Stimulated activated naive B cell treated with anti-CD40 and anti-IgM and Interleukin-4, amounts not matched to agents 10 μg/mL and 1 μg/mL and 100 μg/mL, for 72 hours (primary cell): ENCODE measurements around the gene GHRL.

Experiments
- ATAC-seq, 2 donors: fragments of 150-1000 bp; cut with Tn5 transposase; replicated peaks; 2 replicates each; pipeline ENCODE4 v1.10.0; 2021; ENCODE audit warnings: moderate library complexity in 1 of 2
- DNase-seq: peaks from one replicate; pipeline ENCODE4 v3.0.0; 2021
- H3K27ac Mint-ChIP-seq: one replicate; pipeline ENCODE4 v1.8.0; 2022; ENCODE audit warnings: mild to moderate bottlenecking, mixed read lengths
- H3K27me3 Mint-ChIP-seq, 2 donors: one replicate each; pipeline ENCODE4 v1.8.0; 2022; ENCODE audit warnings: mixed read lengths in 2 of 2
- H3K36me3 Mint-ChIP-seq, 2 donors: one replicate each; pipeline ENCODE4 v1.8.0; 2022; ENCODE audit warnings: mixed read lengths in 2 of 2, mild to moderate bottlenecking in 1 of 2
- H3K4me1 Mint-ChIP-seq, 2 donors: one replicate each; pipeline ENCODE4 v1.8.0; 2022; ENCODE audit warnings: mixed read lengths in 2 of 2, mild to moderate bottlenecking in 1 of 2
- H3K4me3 Mint-ChIP-seq, 2 donors: one replicate each; pipeline ENCODE4 v1.8.0; 2022; ENCODE audit warnings: mild to moderate bottlenecking in 2 of 2, mixed read lengths in 2 of 2, moderate library complexity in 1 of 2
- H3K9me3 Mint-ChIP-seq, 2 donors: one replicate each; pipeline ENCODE4 v1.8.0; 2022; ENCODE audit warnings: mixed read lengths in 2 of 2, mild to moderate bottlenecking in 1 of 2

GHRL gene

DNA sequence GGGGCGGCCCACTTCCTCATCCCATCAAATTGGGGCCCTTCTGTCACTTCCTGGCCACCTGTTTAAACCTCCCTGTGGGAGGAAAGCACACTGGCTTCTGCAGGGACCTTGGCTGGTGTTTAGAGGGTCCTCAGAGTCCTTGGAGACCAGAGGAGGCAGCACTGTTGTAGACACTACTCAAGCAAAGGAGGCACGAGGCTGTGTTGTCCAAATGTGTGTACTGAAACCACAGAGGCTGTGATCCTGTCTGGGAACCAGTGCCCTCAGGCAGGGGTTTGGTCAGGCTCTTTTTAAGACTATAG lies 40.6 kb upstream of the GHRL start:
- peaks cover 28 to 36% of the 10 kb centered on the region in 2 donors for H3K4me1 Mint-ChIP-seq
- peak overlapping the region; percentile 57 for H3K27ac Mint-ChIP-seq
- no peaks in the 10 kb centered on the region for H3K36me3 Mint-ChIP-seq
- H3K27me3 Mint-ChIP-seq = peaks cover 13 to 19% of the 10 kb centered on the region in 2 donors
- ATAC-seq (peak in 1 of 2 donors; percentile 56), DNase-seq (no peak)
- no peaks in the 10 kb centered on the region for H3K9me3 Mint-ChIP-seq
- H3K4me3 Mint-ChIP-seq = no peak overlapping the region

DNA sequence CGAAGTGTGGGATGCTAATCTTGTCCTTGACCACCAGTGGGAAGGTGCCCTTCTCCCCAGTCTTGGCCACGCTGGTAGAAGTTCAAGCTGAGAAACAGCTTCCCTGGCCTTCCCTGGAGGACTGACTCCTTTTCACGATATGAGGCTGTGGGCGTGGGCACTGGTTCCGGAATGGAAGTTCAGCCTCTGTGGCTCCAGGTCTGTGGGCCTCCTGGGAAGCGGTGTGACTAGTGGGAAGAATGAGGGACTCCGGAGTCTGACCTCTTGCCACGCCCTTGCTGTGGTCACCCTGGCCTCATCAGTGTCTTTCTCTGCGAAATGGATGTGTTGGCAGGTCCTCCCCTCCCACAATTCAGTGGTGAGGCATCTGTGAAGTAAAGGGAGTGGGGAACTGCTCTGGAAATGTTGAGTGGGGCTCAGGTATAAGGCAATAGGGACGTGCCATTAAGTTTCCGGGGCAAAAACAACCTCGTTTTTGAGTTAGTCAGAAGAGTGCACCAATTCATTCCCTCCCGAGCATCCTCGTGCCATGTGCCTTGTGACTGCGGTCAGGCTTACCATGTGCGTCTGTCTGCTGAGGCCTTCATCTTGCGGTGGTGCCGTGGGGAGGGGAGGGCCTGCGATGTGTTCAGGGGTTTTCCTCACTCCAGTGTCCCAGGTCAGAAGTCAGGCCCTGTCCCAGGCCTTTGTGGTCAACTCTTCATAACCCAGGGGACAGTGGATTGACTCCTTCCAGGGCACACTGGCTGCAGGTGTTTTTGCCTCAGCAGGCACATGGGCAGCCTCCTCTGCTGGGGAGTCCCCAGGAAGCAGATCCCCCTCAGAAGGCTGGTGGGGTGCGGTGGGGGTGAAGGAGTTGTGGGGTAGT lies 40.0 kb upstream of the GHRL start:
- H3K36me3 Mint-ChIP-seq = no peaks in the 10 kb centered on the region
- DNase-seq (peak; percentile 31), ATAC-seq (peak; percentile 57 to 74)
- no peaks in the 10 kb centered on the region for H3K9me3 Mint-ChIP-seq
- H3K27ac Mint-ChIP-seq = peak overlapping the region; percentile 70
- peaks cover 22 to 33% of the 10 kb centered on the region in 2 donors for H3K4me1 Mint-ChIP-seq
- no peak overlapping the region for H3K4me3 Mint-ChIP-seq
- H3K27me3 Mint-ChIP-seq = peaks cover 14 to 17% of the 10 kb centered on the region in 2 donors

GRCh38 chr3:10331320-10331719 lies 38.6 kb upstream of the GHRL start:
- H3K4me1 Mint-ChIP-seq = peaks cover 19 to 30% of the 10 kb centered on the region in 2 donors
- DNase-seq (no peak), ATAC-seq (no peak)
- H3K36me3 Mint-ChIP-seq = no peaks in the 10 kb centered on the region
- H3K27ac Mint-ChIP-seq = no peak overlapping the region
- no peak overlapping the region for H3K4me3 Mint-ChIP-seq
- H3K27me3 Mint-ChIP-seq = peaks cover 19 to 26% of the 10 kb centered on the region in 2 donors
- no peaks in the 10 kb centered on the region for H3K9me3 Mint-ChIP-seq

DNA sequence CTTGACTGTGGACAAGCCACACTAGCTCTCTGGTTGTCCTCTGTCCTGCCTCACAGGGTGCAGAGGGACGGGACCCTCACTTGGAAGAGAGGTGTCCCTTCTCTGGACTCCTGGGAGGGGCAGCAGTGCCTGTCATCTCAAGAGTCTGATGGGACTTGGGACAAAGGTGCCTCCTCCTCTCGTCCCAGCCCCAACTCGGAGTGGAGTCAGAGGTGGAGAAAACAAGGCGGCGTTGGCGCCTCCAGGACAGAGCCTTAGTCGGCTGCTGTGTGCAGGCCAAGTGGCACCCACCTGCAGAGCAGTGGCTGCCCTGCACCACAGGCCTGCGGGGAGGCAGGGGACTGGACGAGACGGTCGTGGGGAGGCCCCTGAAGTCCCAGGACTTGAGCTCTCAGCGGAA lies 37.6 kb upstream of the GHRL start:
- Mint-ChIP-seq H3K9me3 (no peaks in the 10 kb centered on the region), H3K4me3 (no peak overlapping the region), H3K27ac (no peak overlapping the region), H3K36me3 (no peaks in the 10 kb centered on the region), H3K4me1 (peaks cover 19 to 22% of the 10 kb centered on the region in 2 donors), H3K27me3 (peaks cover 20 to 32% of the 10 kb centered on the region in 2 donors)
- ATAC-seq = no peak
- no peak for DNase-seq

GRCh38 chr3:10329495-10330015 lies 36.8 kb upstream of the GHRL start:
- Mint-ChIP-seq H3K9me3 (no peaks in the 10 kb centered on the region), H3K27me3 (peaks cover 24 to 38% of the 10 kb centered on the region in 2 donors), H3K27ac (no peak overlapping the region), H3K4me3 (no peak overlapping the region), H3K4me1 (peaks cover 17 to 19% of the 10 kb centered on the region in 2 donors), H3K36me3 (no peaks in the 10 kb centered on the region)
- DNase-seq (no peak), ATAC-seq (no peak)

- ATAC-seq = no peak
- no peak overlapping the region for H3K27ac Mint-ChIP-seq
- H3K36me3 Mint-ChIP-seq = no peaks in the 10 kb centered on the region
These were observed 35.8 kb upstream of the GHRL start for GRCh38 chr3:10328460-10329071.

DNA sequence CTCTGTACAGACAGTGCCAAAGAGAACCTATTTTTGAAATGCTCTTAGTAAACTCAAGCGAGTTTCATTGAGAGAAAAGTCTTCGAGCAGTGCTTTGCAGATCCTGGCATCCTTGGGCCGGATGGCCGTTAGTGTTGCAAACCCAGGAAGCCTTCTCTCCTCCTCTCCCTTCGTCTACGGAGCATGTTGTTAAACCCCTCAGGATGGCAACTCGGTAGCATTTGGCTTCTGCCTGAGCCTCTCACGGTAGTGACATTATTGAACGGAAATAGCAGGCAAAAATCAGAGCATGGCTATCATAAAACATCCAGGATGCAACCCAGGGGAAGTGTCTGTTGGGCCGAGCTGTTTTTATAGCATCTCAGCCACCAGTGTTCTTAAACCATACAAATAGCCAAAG lies 34.8 kb upstream of the GHRL start:
- ATAC-seq = no peak

More at GRCh38 chr3:10328460-10329071, 35.8 kb upstream of the GHRL start:
- no peak for DNase-seq
- Mint-ChIP-seq H3K4me3 (no peak overlapping the region), H3K27me3 (peaks cover 24 to 38% of the 10 kb centered on the region in 2 donors), H3K9me3 (no peaks in the 10 kb centered on the region), H3K4me1 (peaks cover 16 to 17% of the 10 kb centered on the region in 2 donors)

DNA sequence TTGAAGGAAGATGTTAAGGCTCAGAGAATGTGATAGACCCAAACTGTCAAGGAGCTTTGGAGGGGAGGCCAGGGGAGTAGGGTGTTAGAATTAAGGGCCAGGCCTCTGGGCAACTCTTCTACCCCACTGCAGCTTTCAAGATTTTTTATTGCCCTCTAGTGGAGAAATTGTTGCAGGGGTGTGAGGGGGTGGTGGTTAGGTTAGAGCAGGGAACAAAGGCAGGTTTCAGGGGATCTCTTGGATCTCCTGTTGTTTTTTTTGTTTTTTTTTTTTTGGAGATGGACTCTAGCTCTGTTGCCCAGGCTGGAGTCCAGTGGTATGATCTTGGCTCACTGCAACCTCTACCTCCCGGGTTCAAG lies 29.6 kb upstream of the GHRL start:
- Mint-ChIP-seq H3K36me3 (peaks cover 4 to 9% of the 10 kb centered on the region in 2 donors), H3K4me1 (peaks cover 18 to 36% of the 10 kb centered on the region in 2 donors), H3K9me3 (no peaks in the 10 kb centered on the region), H3K27ac (peak overlapping the region; percentile 79), H3K4me3 (no peak overlapping the region), H3K27me3 (peaks cover 10 to 19% of the 10 kb centered on the region in 2 donors)
- ATAC-seq = no peak
- no peak for DNase-seq

More for the DNA sequence above, 34.8 kb upstream of the GHRL start:
- Mint-ChIP-seq H3K27me3 (peaks cover 24 to 38% of the 10 kb centered on the region in 2 donors), H3K9me3 (no peaks in the 10 kb centered on the region), H3K4me1 (peaks cover 6 to 7% of the 10 kb centered on the region in 2 donors), H3K36me3 (no peaks in the 10 kb centered on the region), H3K4me3 (no peak overlapping the region), H3K27ac (no peak overlapping the region)
- no peak for DNase-seq

DNA sequence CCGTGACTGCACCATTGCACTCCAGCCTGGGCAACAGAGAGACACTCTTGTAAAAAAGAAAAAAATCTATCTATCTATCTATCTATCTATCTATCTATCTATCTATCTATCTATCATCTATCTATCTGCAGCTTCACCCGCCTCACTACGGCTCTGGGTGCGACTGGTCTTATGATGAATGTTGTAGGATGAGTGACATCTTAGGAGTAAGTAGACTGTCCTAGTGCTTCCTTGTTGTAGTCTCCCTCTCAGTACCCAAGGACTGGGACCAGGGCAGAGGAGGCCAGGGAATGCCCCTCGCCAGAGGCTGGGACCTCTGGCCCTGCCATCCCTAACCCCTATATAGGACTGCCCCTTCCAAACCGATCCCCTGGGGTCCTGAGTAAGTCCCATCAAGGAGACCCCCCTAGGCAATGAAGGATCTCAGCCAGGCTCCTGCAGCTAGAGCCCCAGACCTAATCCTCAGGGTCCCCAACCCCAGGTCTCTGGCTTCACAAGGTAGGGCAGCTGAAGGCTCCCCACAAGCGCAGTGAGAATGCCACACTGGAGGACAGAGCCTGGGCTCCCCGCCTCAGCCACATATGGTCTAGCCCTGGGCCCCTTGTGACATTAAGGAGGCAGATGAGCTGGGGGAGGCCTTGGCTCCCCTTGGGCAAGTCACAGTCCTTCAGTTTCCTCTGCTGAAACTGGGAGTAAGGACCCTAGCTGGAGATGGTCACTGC lies 29.0 kb upstream of the GHRL start:
- Mint-ChIP-seq H3K27ac (peak overlapping the region; percentile 95), H3K36me3 (peaks cover 4 to 9% of the 10 kb centered on the region in 2 donors), H3K4me3 (peak overlapping the region; percentile 71 to 83), H3K27me3 (peaks cover 9 to 17% of the 10 kb centered on the region in 2 donors), H3K9me3 (no peaks in the 10 kb centered on the region), H3K4me1 (peaks cover 18 to 36% of the 10 kb centered on the region in 2 donors)
- ATAC-seq (no peak), DNase-seq (no peak)

- Mint-ChIP-seq H3K27ac (peak overlapping the region; percentile 95), H3K27me3 (peaks cover 4 to 6% of the 10 kb centered on the region in 2 donors), H3K4me1 (peaks cover 18 to 42% of the 10 kb centered on the region in 2 donors), H3K4me3 (peak overlapping the region; percentile 83 to 87), H3K9me3 (no peaks in the 10 kb centered on the region), H3K36me3 (peaks cover 9% of the 10 kb centered on the region in 2 donors)
- no peak for ATAC-seq
- DNase-seq = no peak
These were observed 27.6 kb upstream of the GHRL start for GRCh38 chr3:10320320-10320677.

GRCh38 chr3:10319804-10320203 lies 27.1 kb upstream of the GHRL start:
- ATAC-seq = no peak
- Mint-ChIP-seq H3K9me3 (no peaks in the 10 kb centered on the region), H3K36me3 (peaks cover 9 to 11% of the 10 kb centered on the region in 2 donors), H3K27me3 (peaks cover 0 to under 1% of the 10 kb centered on the region in 2 donors), H3K27ac (no peak overlapping the region), H3K4me1 (peaks cover 18 to 42% of the 10 kb centered on the region in 2 donors), H3K4me3 (peak overlapping the region; percentile 83 to 87)
- no peak for DNase-seq

GRCh38 chr3:10319251-10319650 lies 26.5 kb upstream of the GHRL start:
- no peak for ATAC-seq
- Mint-ChIP-seq H3K4me3 (peak overlapping the region; percentile 69 to 87), H3K27ac (peak overlapping the region; percentile 85)

DNA sequence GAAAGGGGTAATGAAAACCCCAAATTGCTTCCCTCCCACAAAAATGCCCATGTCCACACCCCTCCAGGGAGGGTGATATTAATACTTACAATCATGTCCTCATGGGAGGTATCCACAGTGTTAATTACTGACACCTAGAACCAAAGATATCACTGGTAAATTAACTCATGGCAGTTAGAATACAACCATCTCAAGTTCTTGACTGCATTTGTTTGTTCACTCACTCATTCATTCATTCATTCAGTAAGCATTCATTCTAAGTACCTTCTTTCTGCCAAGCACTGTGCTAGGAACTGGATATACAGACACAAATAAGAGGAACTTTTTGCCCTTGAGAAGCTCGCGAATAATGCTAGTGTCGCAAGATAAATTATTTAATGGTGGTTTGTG lies 25.2 kb upstream of the GHRL start:
- Mint-ChIP-seq H3K4me1 (peaks cover 18 to 42% of the 10 kb centered on the region in 2 donors), H3K4me3 (no peak overlapping the region), H3K9me3 (no peaks in the 10 kb centered on the region), H3K27me3 (no peaks in the 10 kb centered on the region), H3K36me3 (peaks cover 21 to 25% of the 10 kb centered on the region in 2 donors), H3K27ac (no peak overlapping the region)
- DNase-seq = no peak
- no peak for ATAC-seq

More at GRCh38 chr3:10319251-10319650, 26.5 kb upstream of the GHRL start:
- Mint-ChIP-seq H3K27me3 (no peaks in the 10 kb centered on the region), H3K9me3 (no peaks in the 10 kb centered on the region), H3K36me3 (peaks cover 13 to 17% of the 10 kb centered on the region in 2 donors), H3K4me1 (peaks cover 18 to 42% of the 10 kb centered on the region in 2 donors)
- DNase-seq = no peak

DNA sequence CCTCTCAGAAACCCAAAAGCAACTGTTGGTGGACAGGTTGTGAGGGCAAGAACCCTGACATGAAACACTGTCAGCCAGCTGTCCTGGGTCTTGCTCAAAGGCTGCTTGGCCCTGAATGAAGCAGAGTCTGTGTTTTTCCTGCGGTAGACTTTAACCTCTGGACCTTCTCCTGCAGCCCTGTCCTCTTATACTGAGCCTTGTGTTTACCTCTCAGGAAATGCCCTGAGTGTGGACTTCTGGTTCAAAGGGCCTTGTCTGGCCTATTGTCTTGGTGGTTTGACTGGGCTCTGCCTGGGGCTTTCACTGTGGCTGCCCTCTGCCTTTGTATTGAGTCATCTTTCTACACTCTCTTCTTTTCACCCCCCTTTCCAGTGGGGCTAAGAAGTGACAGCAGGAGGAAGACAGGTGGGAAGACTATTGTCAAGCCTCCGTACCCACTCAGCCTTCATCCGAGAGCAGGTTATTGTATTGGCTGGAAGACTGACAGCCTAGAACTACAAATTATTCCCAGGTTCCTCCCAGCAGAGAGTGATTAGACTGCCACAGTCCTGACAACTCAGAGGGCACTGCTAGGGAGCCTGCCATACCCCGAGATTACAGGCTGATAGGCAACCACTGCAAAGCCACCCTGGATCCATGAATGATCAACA lies 24.7 kb upstream of the GHRL start:
- Mint-ChIP-seq H3K4me3 (no peak overlapping the region), H3K36me3 (peaks cover 21 to 28% of the 10 kb centered on the region in 2 donors), H3K9me3 (no peaks in the 10 kb centered on the region), H3K4me1 (peaks cover 18 to 42% of the 10 kb centered on the region in 2 donors), H3K27me3 (no peaks in the 10 kb centered on the region), H3K27ac (peak overlapping the region; percentile 14)
- no peak for DNase-seq
- no peak for ATAC-seq
